GM12874 (cell line): ENCODE data around the gene NKX1-1.

Source experiments
- TF ChIP-seq, protein P1 (sequence below): IDR thresholded peaks from 2 replicates; pipeline ENCODE4 v1.5.1; 2011; ENCODE audit warnings: low read depth, mild to moderate bottlenecking, control low read depth, low read length, moderate library complexity; ENCODE audit not compliant: insufficient read depth

NKX1-1 gene

DNA sequence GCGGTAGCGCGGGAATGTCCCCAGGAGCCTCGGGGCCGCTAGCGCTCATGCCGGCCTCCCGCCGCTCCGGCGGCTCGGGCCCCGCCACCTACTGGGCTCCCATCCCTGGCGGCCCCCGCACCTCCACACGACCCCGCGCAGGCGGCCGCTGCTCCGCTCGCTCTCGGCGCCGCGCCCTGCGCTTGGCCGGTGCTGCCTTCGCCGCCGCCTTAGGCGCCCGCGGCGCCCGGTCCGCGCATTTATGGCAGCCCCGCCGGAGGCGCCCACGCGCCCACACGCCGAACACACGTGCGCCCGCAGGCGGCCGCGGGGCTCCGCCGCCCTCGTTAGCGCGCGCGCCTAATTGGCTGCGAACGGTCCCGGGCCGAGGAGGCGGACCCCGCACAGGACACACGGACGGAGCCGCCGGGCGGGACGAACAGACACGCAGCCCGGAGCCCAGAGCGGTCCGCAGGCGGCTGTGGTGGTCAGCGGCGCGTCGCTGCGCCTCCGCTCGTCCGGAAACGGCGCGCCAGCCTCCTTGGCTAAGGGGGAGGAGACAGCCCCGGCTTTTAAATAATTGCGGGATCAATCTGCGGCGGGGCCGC is at the start of gene NKX1-1:
NKX1-1 (minus strand) TSS at position 49 of the 587 bp plus-strand sequence; CDS start at position 49, 0 bp downstream.
- TF ChIP-seq, protein P1, sequence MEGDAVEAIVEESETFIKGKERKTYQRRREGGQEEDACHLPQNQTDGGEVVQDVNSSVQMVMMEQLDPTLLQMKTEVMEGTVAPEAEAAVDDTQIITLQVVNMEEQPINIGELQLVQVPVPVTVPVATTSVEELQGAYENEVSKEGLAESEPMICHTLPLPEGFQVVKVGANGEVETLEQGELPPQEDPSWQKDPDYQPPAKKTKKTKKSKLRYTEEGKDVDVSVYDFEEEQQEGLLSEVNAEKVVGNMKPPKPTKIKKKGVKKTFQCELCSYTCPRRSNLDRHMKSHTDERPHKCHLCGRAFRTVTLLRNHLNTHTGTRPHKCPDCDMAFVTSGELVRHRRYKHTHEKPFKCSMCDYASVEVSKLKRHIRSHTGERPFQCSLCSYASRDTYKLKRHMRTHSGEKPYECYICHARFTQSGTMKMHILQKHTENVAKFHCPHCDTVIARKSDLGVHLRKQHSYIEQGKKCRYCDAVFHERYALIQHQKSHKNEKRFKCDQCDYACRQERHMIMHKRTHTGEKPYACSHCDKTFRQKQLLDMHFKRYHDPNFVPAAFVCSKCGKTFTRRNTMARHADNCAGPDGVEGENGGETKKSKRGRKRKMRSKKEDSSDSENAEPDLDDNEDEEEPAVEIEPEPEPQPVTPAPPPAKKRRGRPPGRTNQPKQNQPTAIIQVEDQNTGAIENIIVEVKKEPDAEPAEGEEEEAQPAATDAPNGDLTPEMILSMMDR = no peak

DNA sequence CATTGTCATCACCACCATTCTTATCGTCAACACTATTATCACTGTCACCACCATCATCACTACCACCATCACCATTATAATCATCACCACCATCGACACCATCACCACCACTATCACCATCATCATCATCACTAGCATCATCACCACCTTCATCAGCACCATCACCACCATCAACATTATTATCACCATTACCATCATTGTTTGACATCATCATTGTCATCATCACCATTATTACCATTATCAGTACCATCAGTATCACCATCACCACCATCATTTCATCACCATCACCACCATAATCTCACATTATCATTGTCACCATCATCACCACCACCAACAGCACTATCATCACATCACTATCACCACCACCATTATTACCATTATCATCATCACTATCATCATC is 47.5 kb upstream of the NKX1-1 start:
- TF ChIP-seq, protein P1 = no peak

DNA sequence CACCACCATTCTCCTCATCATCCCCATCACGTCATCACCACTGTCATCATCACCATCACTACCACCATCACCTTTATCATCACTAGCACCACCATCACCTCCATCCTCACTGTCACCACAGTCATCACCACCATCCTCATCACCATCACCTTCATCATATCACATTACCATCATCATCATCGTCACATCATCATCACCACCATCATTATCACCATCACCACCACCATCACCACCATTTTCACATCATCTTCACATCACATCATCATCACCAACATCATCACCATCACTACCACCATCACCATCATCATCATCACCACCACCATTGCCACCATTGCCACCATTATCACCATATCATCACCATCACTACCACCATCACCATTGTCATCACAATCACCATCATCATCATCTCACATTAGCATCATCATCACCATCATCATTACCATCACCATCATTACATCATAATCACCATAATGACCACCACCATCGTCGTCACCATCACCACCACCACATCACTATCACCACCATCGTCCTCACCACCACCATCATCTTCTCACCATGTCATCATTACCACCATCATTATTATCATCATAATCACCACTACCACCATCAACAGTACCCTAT is 46.3 kb upstream of the NKX1-1 start:
- TF ChIP-seq, protein P1 = no peak

DNA sequence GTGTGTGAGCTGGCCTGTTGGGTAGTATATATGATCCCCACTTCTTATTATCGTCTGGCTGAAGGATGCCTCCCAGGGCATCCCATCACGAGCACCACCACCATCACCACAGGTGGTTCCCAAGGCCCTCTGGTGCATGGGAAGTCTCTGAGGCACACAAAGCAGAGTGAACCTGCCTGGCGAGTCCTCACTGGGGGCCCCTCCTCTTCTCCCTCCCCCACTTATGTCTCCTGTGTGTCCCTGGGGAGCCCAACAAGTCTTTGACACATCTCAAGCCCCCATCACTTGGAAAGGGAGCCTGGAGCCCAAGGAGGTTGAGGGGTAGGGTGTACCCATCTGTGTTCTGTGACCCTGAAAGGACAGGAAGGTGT is 45.5 kb upstream of the NKX1-1 start:
- TF ChIP-seq, protein P1 = no peak

DNA sequence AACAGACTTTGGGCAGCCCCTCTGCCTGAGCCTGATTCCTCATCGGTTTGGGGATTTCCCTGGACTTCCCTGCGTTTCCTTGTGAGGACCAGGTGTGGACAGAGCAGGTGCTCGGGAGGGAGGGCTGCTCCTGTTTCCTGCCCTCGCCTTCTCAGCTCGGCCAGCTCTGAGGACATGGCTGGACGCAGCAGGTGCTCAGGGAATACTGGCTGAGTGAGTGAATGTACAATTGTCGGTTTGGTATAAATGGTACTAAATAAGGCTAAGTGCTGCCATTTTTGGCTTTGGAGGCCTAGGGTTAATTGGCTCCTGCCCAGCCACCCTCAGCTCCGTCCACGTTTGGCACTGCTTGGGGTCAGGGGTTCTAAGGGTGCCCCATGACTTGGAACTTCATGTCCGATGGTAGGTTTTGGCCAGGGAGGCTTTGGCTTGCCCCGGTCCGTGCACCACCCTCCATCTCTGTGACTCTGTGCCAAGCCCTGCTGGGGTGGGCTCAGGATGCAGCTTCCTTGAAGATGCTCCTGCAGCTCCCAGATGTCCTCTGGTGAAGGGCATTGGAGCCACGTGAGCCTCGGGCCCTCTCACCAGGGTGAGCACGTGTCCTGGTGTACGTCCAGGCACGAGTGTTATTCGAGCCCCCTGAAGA is 45.0 kb upstream of the NKX1-1 start:
- TF ChIP-seq, protein P1 = no peak

DNA sequence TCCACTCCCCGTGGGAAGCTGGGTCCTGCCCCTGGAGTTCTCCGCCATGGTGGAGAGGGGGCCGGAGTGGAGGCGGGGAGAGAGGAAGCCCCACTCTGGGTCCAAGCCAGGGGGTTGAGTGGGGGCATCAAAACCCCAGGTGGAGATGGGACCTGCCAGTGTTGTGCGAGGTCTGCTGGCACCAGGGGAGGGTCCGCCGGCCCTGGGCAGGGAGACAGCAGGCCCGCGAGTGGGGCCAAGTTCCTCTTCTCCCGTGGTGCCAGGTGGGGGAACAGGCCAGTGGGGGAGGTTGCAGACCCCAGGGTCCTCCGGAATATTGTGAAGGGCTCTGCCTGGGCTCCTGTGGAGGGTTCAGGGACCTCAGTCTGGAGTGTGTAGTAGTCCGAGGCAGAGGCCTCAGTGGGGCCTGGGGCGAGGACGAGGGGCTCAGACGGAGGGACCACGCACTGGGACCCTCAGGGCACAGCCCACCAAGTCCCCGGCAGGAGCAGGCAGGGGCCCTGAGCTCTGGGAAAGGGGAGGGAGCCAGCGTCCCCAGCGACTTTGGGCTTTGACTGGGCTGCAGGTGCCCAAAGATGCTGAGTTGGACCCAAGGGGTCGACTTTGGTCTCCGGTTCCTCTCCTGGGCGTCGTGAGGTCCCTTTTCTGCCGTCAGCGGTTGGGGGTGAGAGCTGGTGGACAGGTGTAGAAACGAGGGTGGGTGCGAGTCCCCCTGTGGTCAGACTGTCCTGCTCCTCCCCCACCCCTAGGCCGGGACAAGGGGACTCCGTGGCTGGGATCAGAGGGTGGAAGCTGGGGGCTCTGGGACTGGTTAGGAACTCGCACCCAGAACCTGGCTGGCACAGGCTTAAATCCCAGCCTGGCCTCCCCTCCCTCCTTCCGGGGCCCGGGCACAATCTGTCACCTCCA is 43.8 kb upstream of the NKX1-1 start:
- TF ChIP-seq, protein P1 = no peak

DNA sequence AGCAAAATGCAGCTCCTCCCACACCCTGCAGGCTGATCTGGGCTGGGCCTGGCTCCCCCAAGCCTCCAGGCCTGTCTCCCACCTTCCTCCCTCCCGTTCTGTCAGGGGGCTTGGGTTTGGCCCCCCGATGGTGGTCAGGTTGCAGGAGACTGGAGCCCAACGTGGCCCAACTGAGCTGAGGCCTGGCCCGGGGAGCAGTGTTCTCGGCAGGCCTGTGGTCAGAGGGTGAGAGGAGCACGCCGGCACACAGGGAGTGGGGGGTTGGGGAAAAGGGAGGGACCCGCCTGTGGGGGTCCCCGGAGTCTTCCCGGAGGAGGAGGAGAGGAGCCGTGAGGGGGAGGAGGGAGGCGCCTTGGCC is 43.2 kb upstream of the NKX1-1 start:
- TF ChIP-seq, protein P1 = no peak
